Upper lobe of left lung (tissue), 4 donors: Measurements from ENCODE around the gene GPR143.

Experiments
- POLR2A ChIP-seq, 4 donors: fragments of 450-650 bp; IDR thresholded peaks; one replicate each; pipeline ENCODE4 v1.5.1; 2016 to 2017; ENCODE audit warnings: antibody characterized with exemption in 4 of 4, mild to moderate bottlenecking in 2 of 4
- TF ChIP-seq, protein P1 (sequence below), 6 experiments: fragments of 450-650 bp in 4 of 6; fragments of 200-600 bp in 2 of 6; sonication (generic) in 2 of 6; IDR thresholded peaks; one replicate each; pipeline ENCODE4 v1.5.1; 2016 to 2019; ENCODE audit warnings: antibody characterized with exemption in 6 of 6

DNA sequence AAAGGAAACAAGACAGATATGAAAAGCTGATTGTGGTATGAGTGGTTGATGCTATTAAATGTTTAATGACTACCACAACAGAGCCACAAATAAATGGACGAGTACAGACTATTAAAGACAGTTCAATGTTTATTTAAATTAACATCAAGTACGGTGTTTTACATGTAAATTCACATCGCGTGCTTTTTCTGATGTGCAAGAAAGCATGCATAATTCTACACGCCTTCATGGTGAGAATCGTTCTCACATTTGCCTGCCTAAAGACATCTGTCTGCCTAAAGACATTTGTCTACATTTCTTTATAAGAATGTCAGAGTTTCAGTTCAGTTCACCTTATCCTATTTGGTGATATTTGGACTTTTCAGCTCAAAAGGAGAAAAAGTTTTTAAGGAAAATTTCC is 7.3 kb upstream of the GPR143 start:
- TF ChIP-seq POLR2A (IDR thresholded peaks at IDR 0.05) = no peak
- TF ChIP-seq, protein P1, sequence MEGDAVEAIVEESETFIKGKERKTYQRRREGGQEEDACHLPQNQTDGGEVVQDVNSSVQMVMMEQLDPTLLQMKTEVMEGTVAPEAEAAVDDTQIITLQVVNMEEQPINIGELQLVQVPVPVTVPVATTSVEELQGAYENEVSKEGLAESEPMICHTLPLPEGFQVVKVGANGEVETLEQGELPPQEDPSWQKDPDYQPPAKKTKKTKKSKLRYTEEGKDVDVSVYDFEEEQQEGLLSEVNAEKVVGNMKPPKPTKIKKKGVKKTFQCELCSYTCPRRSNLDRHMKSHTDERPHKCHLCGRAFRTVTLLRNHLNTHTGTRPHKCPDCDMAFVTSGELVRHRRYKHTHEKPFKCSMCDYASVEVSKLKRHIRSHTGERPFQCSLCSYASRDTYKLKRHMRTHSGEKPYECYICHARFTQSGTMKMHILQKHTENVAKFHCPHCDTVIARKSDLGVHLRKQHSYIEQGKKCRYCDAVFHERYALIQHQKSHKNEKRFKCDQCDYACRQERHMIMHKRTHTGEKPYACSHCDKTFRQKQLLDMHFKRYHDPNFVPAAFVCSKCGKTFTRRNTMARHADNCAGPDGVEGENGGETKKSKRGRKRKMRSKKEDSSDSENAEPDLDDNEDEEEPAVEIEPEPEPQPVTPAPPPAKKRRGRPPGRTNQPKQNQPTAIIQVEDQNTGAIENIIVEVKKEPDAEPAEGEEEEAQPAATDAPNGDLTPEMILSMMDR (IDR thresholded peaks at IDR 0.05) = no peak
